ENCODE data around the gene GNA12.
"Not testable (repeated sequence)": the region's sequence is repeated elsewhere in the genome, so short reads cannot be mapped to it uniquely, and the experiment has no call there.

GRCh38 chr7:2743523-2744185 lies 100.5 kb downstream of the GNA12 start:
- not testable (repeated sequence) for TF ChIP-seq POLR2A (IDR thresholded peaks at IDR 0.05; ENCODE audit: low read depth, low read length); TAF1 (IDR thresholded peaks at IDR 0.05; ENCODE audit: low read depth, low read length); POLR2AphosphoS5 (IDR thresholded peaks at IDR 0.05; ENCODE audit: low read depth, low read length); POU2F2 (IDR thresholded peaks at IDR 0.05; ENCODE audit: low read depth, low read length); PAX5 (IDR thresholded peaks at IDR 0.05; ENCODE audit: insufficient read depth, low read length, severe bottlenecking); SPI1 (IDR thresholded peaks at IDR 0.05; ENCODE audit: low read depth, low read length)

Measured in GM12891 (cell line).